ENCODE results near the gene DECR2. TPM values are rescaled to one million over a fixed set of nuclear protein-coding genes. Genes with fewer than 3 reads are reported as not detected.

The DECR2 gene
- total and polyA plus RNA-seq, 2 of the 13 experiments (the other 11 are each of a cell fraction or from before 2014, with no cell fraction given): 36.3 to 44.6 TPM

DNA sequence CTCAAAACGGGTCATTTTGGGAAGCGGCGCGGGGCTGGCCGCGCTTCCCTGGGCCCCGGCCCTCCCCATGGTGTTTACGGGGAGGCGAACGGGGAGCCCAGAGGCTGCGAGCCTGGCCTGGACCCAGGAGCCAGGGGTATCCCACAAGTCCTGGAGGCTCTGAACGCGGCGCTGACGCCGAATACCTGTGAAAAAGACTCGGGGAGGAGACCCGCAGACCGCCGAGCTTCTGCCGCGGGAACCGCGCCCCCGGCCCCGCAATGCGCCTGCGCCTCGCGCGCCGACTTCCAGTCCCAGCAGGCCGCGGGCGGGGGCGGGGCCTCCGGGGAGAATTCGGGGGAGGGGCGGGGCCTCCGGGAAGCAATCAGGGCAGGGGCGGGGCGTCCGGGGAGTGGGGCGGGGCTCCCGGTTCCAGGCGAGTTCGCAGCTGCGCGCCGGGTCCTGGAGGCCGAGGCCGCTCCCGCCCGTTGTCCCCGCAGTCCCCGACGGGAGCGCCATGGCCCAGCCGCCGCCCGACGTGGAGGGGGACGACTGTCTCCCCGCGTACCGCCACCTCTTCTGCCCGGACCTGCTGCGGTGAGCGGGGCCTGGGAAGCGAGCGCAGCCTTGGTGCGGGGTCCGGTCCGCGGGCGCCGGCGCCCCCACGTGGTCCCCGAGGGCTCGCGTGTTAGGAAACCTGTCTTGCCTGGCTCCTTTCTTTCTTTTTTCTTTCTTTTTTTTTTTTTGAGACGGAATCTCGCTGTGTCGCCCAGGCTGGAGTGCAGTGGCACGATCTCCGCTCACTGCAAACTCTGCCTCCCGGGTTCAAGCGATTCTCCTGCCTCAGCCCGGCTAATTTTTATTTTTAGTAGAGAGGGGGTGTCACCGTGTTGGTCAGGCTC is at the start of gene DECR2 (continued):
- TF ChIP-seq ZNF121 (CRISPR knock-in tag; IDR thresholded peaks at IDR 0.05): no peak
- TF ChIP-seq, protein P1, sequence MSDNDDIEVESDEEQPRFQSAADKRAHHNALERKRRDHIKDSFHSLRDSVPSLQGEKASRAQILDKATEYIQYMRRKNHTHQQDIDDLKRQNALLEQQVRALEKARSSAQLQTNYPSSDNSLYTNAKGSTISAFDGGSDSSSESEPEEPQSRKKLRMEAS (IDR thresholded peaks at IDR 0.05): peak; percentile 73
- peak; percentile 49; the same call in 1 of the 2 replicates for TF ChIP-seq ESRRA (CRISPR knock-in tag; IDR thresholded peaks at IDR 0.05; ENCODE audit: low read depth)
- TF ChIP-seq ZNF558 (CRISPR knock-in tag; IDR thresholded peaks at IDR 0.05; ENCODE audit: borderline replicate concordance): 0 out of 2 replicates have a peak, but pooled peaks have one; percentile 51
- TF ChIP-seq BHLHE40 (IDR thresholded peaks at IDR 0.05; ENCODE audit: low read length): no peak
- no peak for TF ChIP-seq IKZF4 (CRISPR knock-in tag; IDR thresholded peaks at IDR 0.05; ENCODE audit: borderline replicate concordance, low read depth, not compliant biosample characterization)
- TF ChIP-seq, protein P2, sequence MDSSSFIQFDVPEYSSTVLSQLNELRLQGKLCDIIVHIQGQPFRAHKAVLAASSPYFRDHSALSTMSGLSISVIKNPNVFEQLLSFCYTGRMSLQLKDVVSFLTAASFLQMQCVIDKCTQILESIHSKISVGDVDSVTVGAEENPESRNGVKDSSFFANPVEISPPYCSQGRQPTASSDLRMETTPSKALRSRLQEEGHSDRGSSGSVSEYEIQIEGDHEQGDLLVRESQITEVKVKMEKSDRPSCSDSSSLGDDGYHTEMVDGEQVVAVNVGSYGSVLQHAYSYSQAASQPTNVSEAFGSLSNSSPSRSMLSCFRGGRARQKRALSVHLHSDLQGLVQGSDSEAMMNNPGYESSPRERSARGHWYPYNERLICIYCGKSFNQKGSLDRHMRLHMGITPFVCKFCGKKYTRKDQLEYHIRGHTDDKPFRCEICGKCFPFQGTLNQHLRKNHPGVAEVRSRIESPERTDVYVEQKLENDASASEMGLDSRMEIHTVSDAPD (CRISPR knock-in tag; IDR thresholded peaks at IDR 0.05): no peak
- TF ChIP-seq GTF3A (CRISPR knock-in tag; conservative IDR thresholded peaks at IDR 0.05): no peak
- peak; percentile 64; the same call in 1 of the 2 replicates for TF ChIP-seq BRF2 (CRISPR knock-in tag; IDR thresholded peaks at IDR 0.05)
- TF ChIP-seq ZIK1 (CRISPR knock-in tag; IDR thresholded peaks at IDR 0.05; ENCODE audit: borderline replicate concordance, low read depth): 0 out of 2 replicates have a peak, but pooled peaks have one; percentile 18
- TF ChIP-seq ZBTB25 (CRISPR knock-in tag; IDR thresholded peaks at IDR 0.05): peak; percentile 29; the same call in 1 of the 2 replicates
- peak; percentile 68 for TF ChIP-seq ZNF563 (CRISPR knock-in tag; IDR thresholded peaks at IDR 0.05)
- peak; percentile 29 for TF ChIP-seq ZNF18 (CRISPR knock-in tag; IDR thresholded peaks at IDR 0.05; ENCODE audit: insufficient replicate concordance)
- TF ChIP-seq ZNF24 (IDR thresholded peaks at IDR 0.05): no peak
- TF ChIP-seq, protein P3, sequence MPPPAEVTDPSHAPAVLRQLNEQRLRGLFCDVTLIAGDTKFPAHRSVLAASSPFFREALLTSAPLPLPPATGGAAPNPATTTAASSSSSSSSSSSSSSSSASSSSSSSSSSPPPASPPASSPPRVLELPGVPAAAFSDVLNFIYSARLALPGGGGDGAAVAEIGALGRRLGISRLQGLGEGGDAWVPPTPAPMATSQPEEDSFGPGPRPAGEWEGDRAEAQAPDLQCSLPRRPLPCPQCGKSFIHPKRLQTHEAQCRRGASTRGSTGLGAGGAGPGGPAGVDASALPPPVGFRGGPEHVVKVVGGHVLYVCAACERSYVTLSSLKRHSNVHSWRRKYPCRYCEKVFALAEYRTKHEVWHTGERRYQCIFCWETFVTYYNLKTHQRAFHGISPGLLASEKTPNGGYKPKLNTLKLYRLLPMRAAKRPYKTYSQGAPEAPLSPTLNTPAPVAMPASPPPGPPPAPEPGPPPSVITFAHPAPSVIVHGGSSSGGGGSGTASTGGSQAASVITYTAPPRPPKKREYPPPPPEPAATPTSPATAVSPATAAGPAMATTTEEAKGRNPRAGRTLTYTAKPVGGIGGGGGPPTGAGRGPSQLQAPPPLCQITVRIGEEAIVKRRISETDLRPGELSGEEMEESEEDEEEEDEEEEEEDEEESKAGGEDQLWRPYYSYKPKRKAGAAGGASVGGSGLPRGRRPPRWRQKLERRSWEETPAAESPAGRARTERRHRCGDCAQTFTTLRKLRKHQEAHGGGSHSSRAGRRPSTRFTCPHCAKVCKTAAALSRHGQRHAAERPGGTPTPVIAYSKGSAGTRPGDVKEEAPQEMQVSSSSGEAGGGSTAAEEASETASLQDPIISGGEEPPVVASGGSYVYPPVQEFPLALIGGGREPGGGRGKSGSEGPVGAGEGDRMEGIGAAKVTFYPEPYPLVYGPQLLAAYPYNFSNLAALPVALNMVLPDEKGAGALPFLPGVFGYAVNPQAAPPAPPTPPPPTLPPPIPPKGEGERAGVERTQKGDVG (CRISPR knock-in tag; IDR thresholded peaks at IDR 0.05; ENCODE audit: borderline replicate concordance): no peak
- no peak for TF ChIP-seq ZNF549 (CRISPR knock-in tag; IDR thresholded peaks at IDR 0.05)
- 0 out of 2 replicates have a peak, but pooled peaks have one; percentile 30 for TF ChIP-seq SMYD3 (CRISPR knock-in tag; IDR thresholded peaks at IDR 0.05)
- TF ChIP-seq ZNF878 (CRISPR knock-in tag; IDR thresholded peaks at IDR 0.05): no peak

All from HepG2 (cell line).